ENCODE results near the gene RGS3.

- TF ChIP-seq CTCF (IDR thresholded peaks at IDR 0.05) (no peak), POLR2A (IDR thresholded peaks at IDR 0.05) (no peak)
Measured at GRCh38 chr9:113471143-113471542, 7.6 kb downstream of the RGS3 start.

Measured in gastroesophageal sphincter (tissue), 3 donors.